Activated T-cell treated with anti-CD3 and anti-CD28 coated beads, Interleukin-2, amount 50 U/mL, for 1 hour (primary cell): Measurements from ENCODE around the gene PARD3.

Experiments used
- DNase-seq: peaks from one replicate; pipeline ENCODE4 v3.0.0-alpha.2; 2020

Gene PARD3

DNA sequence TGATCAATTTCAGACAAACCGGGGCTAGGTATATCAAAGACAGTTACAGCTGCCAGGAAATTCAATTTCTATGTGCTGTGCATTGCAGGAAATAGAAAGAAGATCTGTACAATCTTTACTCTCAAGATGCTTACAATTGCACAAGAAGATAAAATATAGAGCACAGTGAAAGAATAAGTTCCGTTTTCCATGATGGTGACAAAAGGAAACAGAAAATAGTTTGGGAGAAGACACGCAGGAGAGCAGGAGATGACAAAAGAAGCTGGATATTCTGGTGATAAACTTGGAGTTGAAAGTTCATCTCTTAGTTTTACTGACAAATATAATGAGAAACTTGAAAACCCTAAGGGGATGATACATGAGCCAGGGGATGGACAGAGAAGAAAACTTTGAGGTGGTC lies 646.0 kb downstream of the PARD3 start:
- no peak for DNase-seq

DNA sequence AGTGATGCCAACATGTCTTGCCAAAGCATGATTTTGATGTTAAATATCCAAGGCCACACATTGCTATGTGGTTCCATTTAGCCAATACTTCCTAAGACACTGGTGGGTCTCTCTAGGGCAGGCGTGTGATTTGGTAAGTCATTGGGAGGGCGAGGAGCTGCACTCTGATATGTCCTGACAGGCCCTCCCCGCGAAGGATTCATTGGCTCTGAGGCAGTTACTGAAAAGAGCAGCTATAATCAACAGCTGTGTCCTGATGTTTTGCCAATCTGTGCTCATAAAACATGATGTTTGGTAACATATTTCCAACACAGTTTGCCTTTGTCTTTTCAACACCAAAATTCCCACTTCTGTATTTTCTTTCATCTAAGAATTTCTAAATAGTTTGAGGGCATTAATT lies 646.7 kb downstream of the PARD3 start:
- no peak for DNase-seq

DNA sequence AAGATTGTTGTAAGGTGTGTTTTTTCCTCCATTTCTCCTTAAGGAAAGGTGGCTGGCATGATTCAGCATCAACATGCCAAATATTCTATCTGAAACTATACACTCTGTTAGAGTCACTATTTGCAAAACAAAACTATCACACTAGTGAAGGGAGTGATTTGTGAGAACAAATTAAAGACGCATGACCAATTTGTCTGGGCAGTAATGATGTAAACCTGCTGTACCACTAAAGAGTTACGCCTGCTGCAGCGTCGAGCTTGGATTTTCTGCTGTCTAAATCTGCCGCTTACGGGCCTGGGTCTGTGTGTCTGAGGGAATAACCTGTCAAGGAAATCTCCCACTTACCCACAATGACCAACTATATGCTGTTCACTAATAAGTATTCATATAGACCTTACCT lies 648.3 kb downstream of the PARD3 start:
- no peak for DNase-seq

DNA sequence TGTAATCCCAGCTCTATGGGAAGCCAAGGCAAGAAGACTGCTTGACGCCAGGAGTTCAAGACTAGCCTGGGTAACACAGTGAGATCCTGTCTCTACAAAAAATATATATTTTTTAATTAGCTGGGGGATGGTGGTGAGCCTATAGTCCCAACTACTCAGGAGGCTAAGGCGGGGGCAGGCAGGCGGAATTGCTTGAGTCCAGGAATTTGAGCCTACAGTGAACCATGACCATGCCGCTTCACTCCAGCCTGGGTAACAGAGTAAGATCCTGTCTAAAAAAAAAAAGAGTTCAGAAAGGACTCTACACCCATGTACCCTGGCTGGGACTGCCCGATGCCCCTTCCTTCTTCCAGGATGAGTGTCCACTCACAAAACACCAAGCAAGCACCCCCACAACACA lies 648.7 kb downstream of the PARD3 start:
- DNase-seq: no peak

- DNase-seq: no peak
Measured at GRCh38 chr10:34164029-34164428, 651.1 kb downstream of the PARD3 start.

- no peak for DNase-seq
Measured at GRCh38 chr10:34163075-34163905, 651.8 kb downstream of the PARD3 start.

DNA sequence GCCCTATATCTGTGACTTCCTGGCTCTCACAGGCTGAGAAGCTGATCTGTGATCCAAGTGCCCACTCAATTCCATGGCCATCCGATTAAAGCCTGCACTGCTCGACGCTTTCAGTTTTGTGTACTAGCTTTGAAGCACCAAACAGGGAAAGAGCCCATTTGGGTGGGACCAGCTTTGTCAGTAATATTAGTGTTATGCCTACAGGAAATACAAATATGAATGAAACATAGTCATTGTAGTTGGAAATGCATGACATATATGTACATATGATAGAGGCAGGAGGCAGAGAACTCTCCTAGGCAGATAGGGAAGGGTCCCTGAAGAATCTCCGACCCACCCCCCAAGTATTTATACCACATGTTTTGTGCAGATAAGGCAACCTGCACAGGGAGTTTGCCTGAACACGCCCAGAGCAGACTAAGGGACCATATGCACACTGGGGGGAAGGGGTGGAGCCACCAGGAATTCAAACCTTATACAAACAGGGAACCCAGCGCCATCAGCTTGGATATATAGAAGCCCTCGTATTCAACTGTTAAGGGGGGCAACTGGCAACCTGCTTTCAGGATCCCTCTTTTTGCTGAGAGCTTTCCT lies 653.2 kb downstream of the PARD3 start:
- DNase-seq: no peak

DNA sequence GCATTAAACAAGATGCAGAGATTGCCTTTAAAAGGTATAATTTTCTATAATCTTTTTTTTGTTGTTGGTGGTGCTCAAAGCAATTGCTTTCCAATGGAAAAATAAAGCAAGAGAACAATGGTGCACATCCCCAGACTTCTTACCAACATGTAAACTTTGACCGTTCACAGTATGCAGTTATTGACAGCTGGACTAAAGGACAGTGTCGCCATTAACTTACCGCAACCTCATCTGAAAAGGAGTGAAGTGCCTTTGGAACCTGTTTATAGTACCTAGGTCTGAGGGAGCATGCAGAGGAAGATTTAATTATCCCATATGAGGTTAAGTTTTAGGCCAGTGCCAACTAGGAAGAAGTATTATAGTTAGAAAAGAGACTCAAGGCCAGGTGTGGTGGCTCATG lies 654.5 kb downstream of the PARD3 start:
- no peak for DNase-seq

- DNase-seq: no peak
Measured at GRCh38 chr10:34157501-34157900, 657.6 kb downstream of the PARD3 start.

- DNase-seq: no peak
Measured at GRCh38 chr10:34156781-34157425, 658.2 kb downstream of the PARD3 start.

DNA sequence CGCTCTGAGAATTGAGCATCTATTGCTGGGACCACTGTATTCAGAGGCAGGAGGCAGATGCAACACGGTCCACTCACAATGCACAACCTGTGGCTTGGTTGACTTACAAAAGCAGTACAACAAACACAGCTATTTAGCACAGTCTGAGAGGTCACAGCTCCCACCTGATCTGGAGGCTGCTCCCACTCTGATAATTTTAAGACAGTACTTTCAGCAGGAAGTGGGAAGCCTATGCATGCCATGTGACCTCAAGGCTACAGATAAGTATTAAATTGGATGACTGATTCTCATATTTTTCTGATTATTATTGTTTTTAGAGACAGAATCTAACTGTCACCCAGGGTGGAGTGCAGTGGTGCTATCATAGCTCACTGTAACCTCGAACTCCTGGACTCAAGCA lies 659.3 kb downstream of the PARD3 start:
- DNase-seq: no peak

DNA sequence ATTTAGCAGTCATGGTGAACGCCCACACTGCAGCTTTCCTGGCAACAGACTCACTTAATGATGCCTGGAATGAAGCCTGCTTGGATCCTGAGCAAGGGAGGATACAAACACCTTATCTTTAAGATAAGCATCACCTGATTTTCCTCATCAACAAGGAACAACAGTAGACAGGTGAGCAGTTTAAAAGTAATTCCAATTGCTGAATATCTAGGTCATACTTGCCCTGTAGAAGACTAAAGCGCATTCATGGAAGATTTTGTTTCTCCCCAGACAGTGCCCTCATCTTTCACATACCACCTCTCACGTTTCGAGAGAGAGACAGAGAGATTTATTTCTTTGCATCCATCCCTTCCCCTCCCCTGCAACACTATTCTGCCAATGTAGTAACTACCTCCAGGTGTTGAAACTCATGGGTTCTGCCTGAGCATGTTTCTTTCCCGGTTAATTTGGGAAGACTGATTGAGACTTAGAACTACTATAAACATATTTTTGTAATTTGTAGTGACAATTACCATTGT lies 660.7 kb downstream of the PARD3 start:
- no peak for DNase-seq

GRCh38 chr10:34153663-34154382 lies 661.3 kb downstream of the PARD3 start:
- no peak for DNase-seq

DNA sequence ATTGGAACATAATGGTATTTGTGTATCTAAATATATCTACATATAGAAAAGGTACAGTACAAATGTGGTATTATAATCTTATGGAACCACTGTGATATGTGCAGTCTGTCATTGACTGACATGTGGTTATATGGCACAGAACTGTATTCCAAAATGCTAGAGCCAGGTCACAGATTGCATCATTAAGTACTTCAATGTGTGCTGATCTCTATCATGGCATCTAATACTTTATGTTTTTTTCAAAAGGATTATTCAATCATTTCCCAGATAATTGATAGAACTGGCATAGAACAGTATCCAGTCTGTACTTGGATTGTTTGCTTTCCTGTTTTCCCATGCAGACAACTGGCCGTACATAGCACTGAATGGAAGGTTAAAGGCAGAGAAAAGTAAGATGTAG lies 662.7 kb downstream of the PARD3 start:
- DNase-seq: no peak

- no peak for DNase-seq
Measured at GRCh38 chr10:34151931-34152330, 663.2 kb downstream of the PARD3 start.

- no peak for DNase-seq
Measured at GRCh38 chr10:34151481-34151880, 663.6 kb downstream of the PARD3 start.

GRCh38 chr10:34150103-34150502 lies 665.0 kb downstream of the PARD3 start:
- no peak for DNase-seq

DNA sequence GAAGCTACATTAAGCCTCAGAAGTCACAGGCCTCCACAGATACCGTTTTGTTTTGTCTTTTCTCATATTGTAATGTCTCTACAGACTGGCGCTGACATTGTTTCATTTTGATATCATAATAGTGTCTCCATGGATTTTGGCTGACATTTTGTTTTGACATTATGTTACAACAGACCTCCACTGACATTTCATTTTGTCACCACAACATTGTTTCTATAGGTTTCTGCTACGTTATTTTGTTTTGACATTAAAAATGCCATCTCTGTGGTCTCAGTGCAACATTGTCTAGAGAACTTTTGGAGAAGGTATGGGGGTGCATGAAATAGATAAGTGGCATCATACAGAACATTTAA lies 666.8 kb downstream of the PARD3 start:
- no peak for DNase-seq

DNA sequence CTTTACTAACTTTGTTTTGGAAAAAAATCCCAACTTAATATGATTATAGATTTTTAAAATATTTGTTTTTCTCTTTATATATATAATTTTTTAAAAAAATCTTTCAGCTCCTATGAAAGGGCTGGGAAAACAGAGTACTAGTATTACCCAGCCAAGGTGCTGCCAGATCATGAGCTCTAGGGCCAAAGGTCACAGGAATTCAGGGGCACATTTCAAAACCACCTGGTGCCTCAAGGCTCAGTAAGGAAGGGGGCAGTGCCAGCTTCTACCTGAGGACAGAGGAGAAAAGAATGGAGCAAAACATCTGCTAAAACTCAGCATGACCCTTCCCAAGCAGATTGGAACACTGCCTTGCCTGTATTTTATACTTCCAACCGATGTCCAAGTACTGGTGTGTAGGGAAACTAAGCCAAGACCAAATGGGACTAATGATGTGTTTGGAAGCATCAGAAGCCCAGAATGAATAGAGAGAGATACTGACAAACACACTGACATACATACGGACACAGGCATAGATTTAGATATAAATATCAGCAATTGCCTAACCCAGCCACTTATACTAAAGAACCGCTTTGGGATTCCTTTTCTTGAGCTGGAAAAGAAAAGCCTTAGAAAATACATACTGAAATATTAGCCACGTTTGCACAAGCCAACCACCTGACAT lies 667.3 kb downstream of the PARD3 start:
- no peak for DNase-seq

DNA sequence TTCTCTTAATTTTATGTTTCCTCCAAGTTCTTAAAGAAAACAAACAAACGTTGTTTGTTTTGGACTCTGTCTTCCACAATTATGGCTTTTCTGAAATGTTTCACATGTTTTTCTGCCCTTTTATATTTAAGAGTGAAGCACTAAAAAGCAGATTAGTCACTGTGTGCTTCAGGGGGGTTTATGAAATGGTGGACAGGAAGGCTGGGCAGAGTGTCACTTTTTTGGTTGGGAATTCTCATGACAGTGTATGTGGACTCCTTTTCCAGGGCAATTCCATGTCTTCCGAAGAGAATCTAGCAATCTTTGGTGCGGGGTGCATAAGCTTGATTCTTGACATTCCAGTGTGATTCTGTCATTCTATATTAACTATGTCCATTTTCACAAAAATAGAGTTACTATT lies 669.4 kb downstream of the PARD3 start:
- DNase-seq: no peak

- DNase-seq: no peak
Measured at GRCh38 chr10:34143466-34143865, 671.6 kb downstream of the PARD3 start.

DNA sequence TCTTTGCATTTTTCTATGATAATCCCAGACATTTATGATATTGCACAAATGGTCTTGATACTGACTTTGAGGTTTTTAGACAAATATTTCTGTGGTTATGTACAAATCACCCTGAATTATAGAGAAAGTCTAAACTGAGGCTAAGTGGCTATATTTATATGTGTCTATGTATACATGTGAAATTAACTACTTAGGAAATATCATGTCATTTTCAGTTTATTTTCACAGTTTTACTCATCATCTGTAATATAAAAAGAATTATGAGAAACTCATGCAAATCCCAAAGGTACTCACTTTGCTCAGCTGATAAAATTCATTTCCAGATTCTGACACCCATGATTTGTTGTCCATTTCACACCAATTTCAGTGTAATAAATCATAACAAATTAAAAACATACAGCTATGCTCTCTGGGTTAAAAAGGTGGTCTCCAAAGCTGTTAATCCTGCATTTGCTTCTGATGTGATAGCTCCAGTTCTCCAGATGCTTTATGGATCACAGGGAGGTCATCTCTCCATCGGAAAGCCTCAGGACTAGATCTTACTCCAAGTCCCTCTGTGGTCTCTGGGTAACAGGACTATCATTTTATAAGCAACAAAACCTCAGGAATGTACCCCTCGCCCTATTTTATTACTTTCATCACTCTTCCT lies 673.9 kb downstream of the PARD3 start:
- DNase-seq: no peak
